GM12878 (cell line): ENCODE measurements around the gene MEIS2.

Experiments used
- CTCF ChIP-seq, 3 experiments: IDR thresholded peaks in 2 of 3; conservative IDR thresholded peaks in 1 of 3; 2 replicates each; pipeline ENCODE4 v1.5.1; 2011; ENCODE audit warnings: low read depth in 3 of 3, low read length in 3 of 3, mild to moderate bottlenecking in 3 of 3, control low read depth in 2 of 3, moderate library complexity in 2 of 3, inconsistent platforms in 1 of 3, mixed read lengths in 1 of 3; ENCODE audit not compliant: control insufficient read depth in 2 of 3, insufficient read depth in 1 of 3; ENCODE audit errors: extremely low read depth in 1 of 3
- EZH2 ChIP-seq: IDR thresholded peaks from 2 replicates; pipeline ENCODE4 v1.6.1; 2012; ENCODE audit warnings: low read depth, mild to moderate bottlenecking, control low read depth, inconsistent platforms, low read length, borderline replicate concordance; ENCODE audit not compliant: control insufficient read depth
- FOXM1 ChIP-seq: IDR thresholded peaks from 2 replicates; pipeline ENCODE4 v1.6.1; 2012; ENCODE audit warnings: low read depth, mild to moderate bottlenecking, inconsistent platforms, low read length, moderate library complexity
- GABPA ChIP-seq: IDR thresholded peaks from 2 replicates; pipeline ENCODE4 v1.6.1; 2014; ENCODE audit warnings: antibody characterized with exemption, low read depth, mild to moderate bottlenecking, inconsistent platforms
- HCFC1 ChIP-seq: fragments of 150-350 bp; IDR thresholded peaks from 2 replicates; pipeline ENCODE4 v1.6.1; 2014; ENCODE audit warnings: low read length
- JUND ChIP-seq: IDR thresholded peaks from 2 replicates; pipeline ENCODE4 v1.6.1; 2012; ENCODE audit warnings: low read depth, mild to moderate bottlenecking, low read length, improper control_type of control experiment, moderate library complexity
- MAX ChIP-seq: IDR thresholded peaks from 2 replicates; pipeline ENCODE4 v1.6.1; 2012; ENCODE audit warnings: low read depth, low read length, improper control_type of control experiment
- POLR2AphosphoS2 ChIP-seq: IDR thresholded peaks from 2 replicates; pipeline ENCODE4 v1.6.1; 2011; ENCODE audit warnings: low read depth, mild to moderate bottlenecking, low read length, improper control_type of control experiment, moderate library complexity
- PRDM15 ChIP-seq: fragments of 450-650 bp; formaldehyde crosslinking; IDR thresholded peaks from 2 replicates; pipeline ENCODE4 v1.4.0; 2020; ENCODE audit warnings: mild to moderate bottlenecking, moderate library complexity
- RBBP5 ChIP-seq: fragments of 200-600 bp; sonication (generic); conservative IDR thresholded peaks from 2 replicates; pipeline ENCODE4 v1.6.1; 2016
- REST ChIP-seq: IDR thresholded peaks from 2 replicates; pipeline ENCODE4 v1.6.1; 2012; ENCODE audit warnings: mild to moderate bottlenecking, low read depth, low read length
- YY1 ChIP-seq: IDR thresholded peaks from 2 replicates; pipeline ENCODE4 v1.6.1; 2011; ENCODE audit warnings: low read depth, mild to moderate bottlenecking, low read length

GRCh38 chr15:37112171-37112570 is 11.8 kb upstream of the MEIS2 start:
- no peak for TF ChIP-seq GABPA
- no peak for TF ChIP-seq MAX
- TF ChIP-seq JUND: no peak
- no peak for TF ChIP-seq CTCF (IDR thresholded peaks at IDR 0.05 in 2 of 3, conservative IDR thresholded peaks at IDR 0.05 in 1 of 3; ENCODE audit: control insufficient read depth in 2 of 3, extremely low read depth in 1 of 3, insufficient read depth in 1 of 3, low read depth in 3 of 3, low read length in 3 of 3)
- TF ChIP-seq PRDM15 (CRISPR knock-in tag): no peak
- no peak for TF ChIP-seq YY1
- no peak for TF ChIP-seq RBBP5
- no peak for TF ChIP-seq EZH2
- no peak for TF ChIP-seq POLR2AphosphoS2
- no peak for TF ChIP-seq REST
- no peak for TF ChIP-seq HCFC1
- TF ChIP-seq FOXM1: no peak
